ENCODE measurements around the gene VPS9D1. TPM values are rescaled to one million over a fixed set of nuclear protein-coding genes. Genes with fewer than 3 reads are reported as not detected.

The VPS9D1 gene
- total RNA-seq, 1 donor from 2014 or later: 11.1 TPM

Other genes with a start within 250 kb of the VPS9D1 start
- gene ANKRD11, start 230.3 kb downstream of the VPS9D1 start, total RNA-seq: 64.9 TPM
- gene SPG7, start 212.5 kb downstream of the VPS9D1 start, total RNA-seq: 96.1 TPM
- gene RPL13, start 160.2 kb downstream of the VPS9D1 start, total RNA-seq: 1,162 TPM
- not detected for gene CPNE7, start 145.1 kb downstream of the VPS9D1 start, total RNA-seq
- not detected for gene DPEP1, start 107.3 kb downstream of the VPS9D1 start, total RNA-seq
- 40.6 TPM for gene CHMP1A, start 63.2 kb downstream of the VPS9D1 start, total RNA-seq
- gene SPATA33, start 63.1 kb downstream of the VPS9D1 start, total RNA-seq: 1.6 TPM
- 21.9 TPM for gene CDK10, start 34.2 kb downstream of the VPS9D1 start, total RNA-seq
- 3.4 TPM for gene SPATA2L, start 19.2 kb downstream of the VPS9D1 start, total RNA-seq
- 10.6 TPM for gene ZNF276, start 639 bp upstream of the VPS9D1 start, total RNA-seq
- 2.8 TPM for gene FANCA, start 95.7 kb upstream of the VPS9D1 start, total RNA-seq
- 0.54 TPM for gene SPIRE2, start 107.6 kb upstream of the VPS9D1 start, total RNA-seq
- gene TCF25, start 152.7 kb upstream of the VPS9D1 start, total RNA-seq: 82.2 TPM
- 1.5 TPM for gene MC1R, start 198.0 kb upstream of the VPS9D1 start, total RNA-seq
- 2.8 TPM for gene TUBB3, start 202.4 kb upstream of the VPS9D1 start, total RNA-seq
- 40.5 TPM for gene DEF8, start 227.9 kb upstream of the VPS9D1 start, total RNA-seq